ENCODE data around the gene HRH4.

The HRH4 gene

GRCh38 chr18:24514439-24514838 is 54.0 kb downstream of the HRH4 start:
- no peak for DNase-seq

GRCh38 chr18:24515721-24516120 is 55.3 kb downstream of the HRH4 start:
- no peak for DNase-seq

GRCh38 chr18:24516261-24516660 is 55.8 kb downstream of the HRH4 start:
- no peak for DNase-seq

GRCh38 chr18:24517554-24517953 is 57.1 kb downstream of the HRH4 start:
- DNase-seq: no peak

- no peak for DNase-seq
Observed at GRCh38 chr18:24518596-24518995, 58.2 kb downstream of the HRH4 start.

All from NCI-H2029 treated with DMSO at 0.1 percent for 48 hours (cell line).